ENCODE data around the gene SEC24A. TPM values are rescaled to one million over a fixed set of nuclear protein-coding genes. Genes with fewer than 3 reads are reported as not detected.

SEC24A gene
- total and polyA plus RNA-seq, 4 donors: 10.1 to 46.6 (median 18.8) TPM

DNA sequence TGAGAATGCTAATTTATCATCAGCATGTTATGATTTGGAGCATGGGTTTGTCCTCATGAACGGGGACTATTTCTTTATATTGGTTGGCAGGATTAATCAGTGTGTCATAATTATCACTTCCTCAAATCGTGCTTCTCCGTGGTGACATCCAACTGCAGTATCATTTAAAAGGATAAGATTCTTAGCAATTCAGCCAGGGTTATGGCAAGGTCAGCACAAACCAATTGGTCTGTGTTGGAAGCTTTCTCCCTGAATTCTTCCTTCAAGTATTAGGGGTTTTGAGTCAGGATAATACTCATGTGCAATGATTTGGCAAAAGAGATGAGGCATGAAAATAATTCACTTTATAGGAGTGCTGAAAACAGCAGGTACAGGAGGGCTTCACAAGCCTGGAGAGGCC lies 84.2 kb downstream of the SEC24A start:
- Histone ChIP-seq H3K27ac (ENCODE audit: low read depth in 1 of 2, low read length in 2 of 2) (no peak overlapping the region), H3K4me1 (ENCODE audit: control insufficient read depth in 4 of 4, insufficient read depth in 4 of 4, low read length in 3 of 4) (peaks cover 0 to 3% (median 0%) of the 10 kb centered on the region in 4 donors), H3K9me3 (ENCODE audit: control insufficient read depth in 4 of 4, low read length in 3 of 4) (no peaks in the 10 kb centered on the region), H3K4me3 (ENCODE audit: low read depth in 1 of 3, low read length in 3 of 3) (no peak overlapping the region), H3K36me3 (ENCODE audit: control insufficient read depth in 4 of 4, insufficient read depth in 3 of 4, low read depth in 1 of 4, low read length in 3 of 4) (no peaks in the 10 kb centered on the region), H3K27me3 (ENCODE audit: control insufficient read depth in 4 of 4, insufficient read depth in 4 of 4, low read length in 3 of 4) (no peaks in the 10 kb centered on the region), H3K9ac (ENCODE audit: low read depth in 1 of 2, low read length in 2 of 2) (no peak overlapping the region)
- 69% methylated on average over 3 of the region's 3 CpGs for WGBS
- TF ChIP-seq FOXA2 (IDR thresholded peaks at IDR 0.05): no peak
- TF ChIP-seq CTCF (IDR thresholded peaks at IDR 0.05; ENCODE audit: low read depth, low read length, missing input control): no peak
- no peak for TF ChIP-seq REST (IDR thresholded peaks at IDR 0.05)
- TF ChIP-seq HNF4A (conservative IDR thresholded peaks at IDR 0.05): no peak
- TF ChIP-seq, protein P1, sequence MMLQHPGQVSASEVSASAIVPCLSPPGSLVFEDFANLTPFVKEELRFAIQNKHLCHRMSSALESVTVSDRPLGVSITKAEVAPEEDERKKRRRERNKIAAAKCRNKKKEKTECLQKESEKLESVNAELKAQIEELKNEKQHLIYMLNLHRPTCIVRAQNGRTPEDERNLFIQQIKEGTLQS (IDR thresholded peaks at IDR 0.05): no peak
- no peak for TF ChIP-seq EGR1 (IDR thresholded peaks at IDR 0.05; ENCODE audit: low read depth in 2 of 2)
- no peak for TF ChIP-seq YY1 (IDR thresholded peaks at IDR 0.05)
- TF ChIP-seq JUND (IDR thresholded peaks at IDR 0.05): no peak
- TF ChIP-seq SP1 (IDR thresholded peaks at IDR 0.05): no peak
- no peak for TF ChIP-seq RAD21 (IDR thresholded peaks at IDR 0.05)
- TF ChIP-seq HNF4G (IDR thresholded peaks at IDR 0.05): no peak
- no peak for TF ChIP-seq ZBTB33 (IDR thresholded peaks at IDR 0.05)
- TF ChIP-seq NR2F2 (IDR thresholded peaks at IDR 0.05): no peak
- no peak for TF ChIP-seq FOXA1 (IDR thresholded peaks at IDR 0.05)
- DNase-seq (ENCODE audit: low spot score): no peak

DNA sequence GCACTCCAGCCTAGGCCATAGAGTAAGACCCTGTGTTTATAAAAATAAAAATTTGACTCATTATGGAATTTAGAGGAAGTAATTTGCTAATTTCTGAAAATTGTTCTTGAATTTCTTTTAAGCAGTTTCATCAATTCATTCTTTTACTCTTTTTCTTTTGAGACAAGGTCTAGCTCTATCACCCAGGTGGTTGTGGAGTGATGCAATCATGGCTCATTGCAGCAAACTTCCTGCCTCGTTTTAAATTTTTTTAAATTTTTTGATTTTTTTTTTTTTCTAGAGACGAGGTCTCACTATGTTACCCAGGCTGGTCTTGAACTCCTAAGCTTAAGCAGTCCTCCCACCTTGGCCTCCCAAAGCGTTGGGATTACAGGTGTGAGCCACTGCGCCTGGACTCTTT lies 86.7 kb downstream of the SEC24A start:
- Histone ChIP-seq H3K36me3 (ENCODE audit: control insufficient read depth in 4 of 4, insufficient read depth in 3 of 4, low read depth in 1 of 4, low read length in 3 of 4) (no peaks in the 10 kb centered on the region), H3K9ac (ENCODE audit: low read depth in 1 of 2, low read length in 2 of 2) (no peak overlapping the region), H3K4me3 (ENCODE audit: low read depth in 1 of 3, low read length in 3 of 3) (no peak overlapping the region), H3K4me1 (ENCODE audit: control insufficient read depth in 4 of 4, insufficient read depth in 4 of 4, low read length in 3 of 4) (peaks cover 0 to 19% (median 6%) of the 10 kb centered on the region in 4 donors), H3K9me3 (ENCODE audit: control insufficient read depth in 4 of 4, low read length in 3 of 4) (no peaks in the 10 kb centered on the region), H3K27me3 (ENCODE audit: control insufficient read depth in 4 of 4, insufficient read depth in 4 of 4, low read length in 3 of 4) (no peaks in the 10 kb centered on the region), H3K27ac (ENCODE audit: low read depth in 1 of 2, low read length in 2 of 2) (no peak overlapping the region)
- DNase-seq (ENCODE audit: low spot score): no peak
- TF ChIP-seq EGR1 (IDR thresholded peaks at IDR 0.05; ENCODE audit: low read depth in 2 of 2) (no peak), YY1 (IDR thresholded peaks at IDR 0.05) (no peak), JUND (IDR thresholded peaks at IDR 0.05) (no peak), RAD21 (IDR thresholded peaks at IDR 0.05) (no peak)
- WGBS: 78% methylated on average over 4 of the region's 4 CpGs
